Psoas muscle (tissue), 8 donors: ENCODE results near the gene CAPN15. TPM values are rescaled to one million over a fixed set of nuclear protein-coding genes. Genes with fewer than 3 reads are reported as not detected.
A peak's percentile ranks its signal among the peaks of the same experiment; 100 is the strongest.

ENCODE experiments used
- ATAC-seq, 4 donors: fragments of 200-7000 bp; cut with Tn5 transposase; one replicate each; pipeline ENCODE4 v1.9.1; 2020; ENCODE audit warnings: moderate library complexity in 3 of 4, mild to moderate bottlenecking in 2 of 4
- DNase-seq, 2 donors: peaks; one replicate each; pipeline ENCODE4 v3.0.0-alpha.2; 2020
- H3K27ac ChIP-seq: fragments of 200-600 bp; one replicate; pipeline ENCODE4 v1.8.0; 2022
- H3K27me3 ChIP-seq, 3 donors: fragments of 200-600 bp in 1 of 3; one replicate each; pipeline versions ENCODE4 v1.6.1 to v1.8.0; 2013 to 2022; ENCODE audit warnings: low read length in 2 of 3, mild to moderate bottlenecking in 2 of 3, moderate library complexity in 1 of 3; ENCODE audit not compliant: insufficient read depth in 3 of 3
- H3K36me3 ChIP-seq, 2 donors: fragments of 200-600 bp in 1 of 2; one replicate each; pipeline versions ENCODE4 v1.6.1 to v1.8.0; 2013 to 2022; ENCODE audit warnings: low read depth in 1 of 2, mild to moderate bottlenecking in 1 of 2, moderate library complexity in 1 of 2; ENCODE audit not compliant: insufficient read depth in 1 of 2
- H3K4me1 ChIP-seq: fragments of 200-600 bp; one replicate; pipeline ENCODE4 v1.8.0; 2022
- H3K4me3 ChIP-seq: fragments of 200-600 bp; one replicate; pipeline ENCODE4 v1.8.0; 2022; ENCODE audit warnings: mild to moderate bottlenecking
- H3K9me3 ChIP-seq: fragments of 200-600 bp; one replicate; pipeline ENCODE4 v1.8.0; 2022
- CTCF ChIP-seq: fragments of 200-600 bp; IDR thresholded peaks from one replicate; pipeline ENCODE4 v1.8.0; 2022; ENCODE audit warnings: antibody characterized with exemption
- WGBS, 3 donors: extraction: QIAGEN DNeasy Blood & Tissue Kit; methylation state at CpG; one replicate each; pipeline versions ENCODE4 v1.1.6 to v1.1.7; 2013; 5-methylcytosine and 5-hydroxymethylcytosine counted together
- intact Hi-C, 2 donors: fragments of 100-400 bp; cut with DNase I; formaldehyde crosslinking; loops; one replicate each; pipeline versions ENCODE4 v1.11.0 to v1.14.2; 2022
- polyA plus RNA-seq, 3 donors: library from polyadenylated mRNA; stranded (reverse); fragments of 200-250 nt; gene quantifications; one replicate each; pipeline ENCODE4 v1.2.3, GENCODE V29; 2013
- total RNA-seq, 4 donors: library from RNA; stranded (reverse); fragmentation: NEBNext Ultra II Directional in 2 of 4; extraction: Animal tissue kit (Norgen Biotek cat#: 25700) in 2 of 4; gene quantifications; one replicate each; pipeline versions ENCODE4 v1.2.1 to v1.2.4, GENCODE V29; 2021 to 2023
- donor health status: healthy with polysubstance abuse.
- donor health status: DM: no; HTN: no; CAD: no; lungs with moderate emphysema.
- donor health status: Bipolar disorder and iron deficiency.
- donor health status: healthy.
- donor health status: DM: yes; HTN: yes; CAD: no.
- donor health status: DM: no; HTN: no; CAD: no.
- donor health status: DM: no; HTN: no; CAD: no.
- donor health status: DM: yes; HTN: yes; CAD: no.

The CAPN15 gene
- total and polyA plus RNA-seq, 7 donors: 14.9 to 32.1 (median 25.5) TPM

GRCh38 chr16:580141-580945 is 52.8 kb downstream of the CAPN15 start:
- WGBS, 3 donors: 90 to 95% (median 92%) methylated on average over 21 to 27 of the region's 27 CpGs
- Histone ChIP-seq H3K4me1 (peaks cover 3% of the 10 kb centered on the region), H3K4me3 (no peak overlapping the region), H3K36me3 (peaks cover 0 to 12% of the 10 kb centered on the region in 2 donors), H3K9me3 (no peaks in the 10 kb centered on the region), H3K27me3 (no peaks in the 10 kb centered on the region), H3K27ac (no peak overlapping the region)
- TF ChIP-seq CTCF: no peak
- intact Hi-C loops: loop anchor here in 1 of 2 donors (2.0 kb wide), 1 partner anchor 24 kb away; no protein-coding TSS in a partner anchor
- ATAC-seq (no peak), DNase-seq (no peak)

GRCh38 chr16:580946-581498 is 53.5 kb downstream of the CAPN15 start:
- intact Hi-C loops: loop anchor here in 1 of 2 donors (2.0 kb wide), 1 partner anchor 24 kb away; no protein-coding TSS in a partner anchor
- TF ChIP-seq CTCF: no peak
- Histone ChIP-seq H3K4me1 (peaks cover 8% of the 10 kb centered on the region), H3K27ac (no peak overlapping the region), H3K27me3 (no peaks in the 10 kb centered on the region), H3K9me3 (no peaks in the 10 kb centered on the region), H3K4me3 (no peak overlapping the region), H3K36me3 (peaks cover 0 to 5% of the 10 kb centered on the region in 2 donors)
- 95 to 97% (median 96%) methylated on average over 16 to 19 of the region's 19 CpGs for WGBS, 3 donors
- ATAC-seq (no peak), DNase-seq (no peak)

GRCh38 chr16:582218-582613 is 54.7 kb downstream of the CAPN15 start:
- Histone ChIP-seq H3K4me1 (peaks cover 20% of the 10 kb centered on the region), H3K36me3 (peaks cover 0 to 5% of the 10 kb centered on the region in 2 donors), H3K9me3 (no peaks in the 10 kb centered on the region), H3K27me3 (no peaks in the 10 kb centered on the region), H3K4me3 (no peak overlapping the region), H3K27ac (no peak overlapping the region)
- ATAC-seq (no peak), DNase-seq (no peak)
- no peak for TF ChIP-seq CTCF
- intact Hi-C loops: loop anchor here in 1 of 2 donors (2.0 kb wide), 1 partner anchor 79 kb away; no protein-coding TSS in a partner anchor
- 78 to 94% (median 91%) methylated on average over 17 to 18 of the region's 18 CpGs for WGBS, 3 donors

- no peaks in the 10 kb centered on the region for H3K27me3 ChIP-seq
- H3K9me3 ChIP-seq: no peaks in the 10 kb centered on the region
- H3K27ac ChIP-seq: no peak overlapping the region
- intact Hi-C loops: loop anchor here in 1 of 2 donors (2.0 kb wide), 1 partner anchor 78 kb away; no protein-coding TSS in a partner anchor
- H3K4me3 ChIP-seq: no peak overlapping the region
- TF ChIP-seq CTCF: no peak
- H3K4me1 ChIP-seq: peaks cover 26% of the 10 kb centered on the region
- DNase-seq (peak in 1 of 2 donors; percentile 74), ATAC-seq (peak in 3 of 4 donors; percentile 9 to 24 (median 17))
- 65 to 81% (median 75%) methylated on average over 20 to 21 of the region's 21 CpGs for WGBS, 3 donors
- H3K36me3 ChIP-seq: peaks cover 0 to 5% of the 10 kb centered on the region in 2 donors
Measured at GRCh38 chr16:582614-583331, 55.3 kb downstream of the CAPN15 start.
